Measurements from ENCODE around the gene UBC.

The UBC gene

DNA sequence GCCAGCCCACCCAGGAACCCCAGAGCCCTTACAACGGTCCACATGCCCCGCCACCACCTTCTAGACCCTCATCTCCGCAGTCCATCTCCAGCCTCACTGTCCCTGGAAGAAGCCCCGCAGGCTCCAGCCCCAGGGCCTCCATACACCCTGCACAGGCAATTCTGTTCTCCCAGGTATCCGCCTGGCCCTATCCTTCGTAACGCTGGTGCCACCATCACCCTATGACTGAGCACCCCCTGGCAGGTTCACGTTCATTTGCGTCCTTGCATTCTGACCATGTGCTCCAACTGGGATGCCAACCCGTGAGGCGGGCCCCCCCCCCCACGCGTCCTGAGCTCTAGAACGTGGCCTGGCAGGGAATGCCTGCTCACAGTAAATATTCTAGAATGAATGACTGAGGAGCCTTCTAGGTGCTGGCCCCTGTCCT, 50.1 kb downstream of the UBC start:
- no peak for DNase-seq (ENCODE audit: low spot score)

DNA sequence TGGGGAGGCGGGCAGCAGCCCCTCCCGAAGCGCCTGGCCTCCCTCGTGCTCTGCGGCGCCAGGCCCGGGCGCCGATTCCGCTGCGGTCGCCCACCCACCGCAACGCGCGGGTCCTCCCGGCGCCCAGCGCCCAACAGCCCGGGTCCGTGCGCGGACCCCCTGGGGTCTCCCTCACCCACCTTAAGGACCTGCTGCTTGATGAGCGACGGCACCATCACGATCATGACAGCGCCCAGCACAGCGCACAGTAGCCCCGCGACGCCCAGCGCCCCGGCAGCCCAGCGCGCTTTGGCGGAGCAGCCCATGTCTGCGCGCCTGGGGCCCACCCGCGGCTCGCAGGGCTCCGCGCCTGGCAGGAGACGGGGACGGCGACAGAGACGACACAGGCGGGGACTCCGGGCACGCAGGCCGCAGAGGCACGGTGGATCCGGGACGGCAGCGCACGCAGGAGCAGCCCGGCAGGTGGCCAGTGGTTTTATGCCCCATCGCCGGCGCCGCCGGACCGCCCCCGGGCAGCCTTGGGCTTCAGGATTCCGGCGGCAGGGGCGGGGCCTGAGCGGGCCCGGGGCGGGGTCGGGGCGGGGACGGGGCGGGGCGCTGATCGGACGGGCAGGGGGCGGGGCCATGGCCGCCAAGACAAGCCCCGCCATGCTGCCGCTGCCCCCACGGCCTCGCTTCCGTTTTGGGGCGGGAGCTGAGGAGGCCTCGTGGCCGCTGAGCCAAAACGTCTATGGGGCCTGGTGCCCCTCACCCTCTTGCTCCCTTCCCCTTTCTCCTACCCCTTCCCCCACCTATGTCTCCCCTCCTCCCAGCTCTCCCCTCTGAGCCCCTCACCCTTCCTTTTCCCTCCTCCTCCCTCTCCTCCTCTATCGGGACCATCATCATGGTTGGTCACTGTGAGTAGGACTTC, 50.8 kb downstream of the UBC start, which contains the start of gene SCARB1:
Gene SCARB1, minus strand, starts transcription at position 449 of the 910 bp plus-strand sequence. Its CDS starts 144 bp downstream, at position 305.
- DNase-seq (ENCODE audit: low spot score): peak; percentile 82

GRCh38 chr12:124862768-124863415, 51.6 kb downstream of the UBC start:
- DNase-seq (ENCODE audit: low spot score): no peak

DNA sequence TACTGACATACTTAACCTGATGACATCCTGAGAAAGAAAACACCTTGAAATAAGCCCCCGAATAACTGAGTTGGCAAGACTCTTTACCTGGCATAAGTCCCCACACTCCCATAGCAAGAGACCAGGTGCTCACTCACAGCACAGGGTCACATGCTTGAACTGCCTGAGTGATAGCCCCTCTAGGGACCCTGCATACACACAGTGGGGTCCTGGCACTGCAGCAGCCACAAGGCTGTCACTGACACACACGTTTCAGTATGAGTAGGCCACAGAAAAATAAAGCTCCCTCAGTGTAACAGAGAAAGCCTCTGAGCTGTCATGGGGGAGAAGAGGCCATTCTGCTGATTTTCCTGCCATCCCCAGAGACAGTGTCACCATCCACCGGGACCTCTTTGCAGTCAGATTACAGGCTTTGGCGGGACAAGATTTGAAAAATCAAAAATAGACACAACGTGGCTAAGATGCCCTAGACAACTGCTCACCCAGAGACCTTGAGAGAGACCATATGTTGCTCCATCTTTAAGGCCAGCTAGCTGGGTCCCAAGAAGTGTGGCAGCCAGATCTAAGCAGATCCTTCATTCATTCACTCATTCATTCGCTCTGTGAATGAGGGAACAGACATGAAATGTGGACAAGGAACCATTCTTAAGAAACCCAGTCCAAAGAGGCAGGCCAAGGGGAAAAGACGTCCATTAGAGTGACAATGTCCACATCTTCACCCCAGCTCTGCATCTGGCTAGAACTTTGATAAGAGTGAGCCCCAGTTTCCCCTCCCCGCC, 52.4 kb downstream of the UBC start:
- no peak for DNase-seq (ENCODE audit: low spot score)
